ENCODE data around the gene HOXD9. TPM values are rescaled to one million over a fixed set of nuclear protein-coding genes. Genes with fewer than 3 reads are reported as not detected.

Gene HOXD9
- total RNA-seq, 1 experiment from 2014 or later = not detected

DNA sequence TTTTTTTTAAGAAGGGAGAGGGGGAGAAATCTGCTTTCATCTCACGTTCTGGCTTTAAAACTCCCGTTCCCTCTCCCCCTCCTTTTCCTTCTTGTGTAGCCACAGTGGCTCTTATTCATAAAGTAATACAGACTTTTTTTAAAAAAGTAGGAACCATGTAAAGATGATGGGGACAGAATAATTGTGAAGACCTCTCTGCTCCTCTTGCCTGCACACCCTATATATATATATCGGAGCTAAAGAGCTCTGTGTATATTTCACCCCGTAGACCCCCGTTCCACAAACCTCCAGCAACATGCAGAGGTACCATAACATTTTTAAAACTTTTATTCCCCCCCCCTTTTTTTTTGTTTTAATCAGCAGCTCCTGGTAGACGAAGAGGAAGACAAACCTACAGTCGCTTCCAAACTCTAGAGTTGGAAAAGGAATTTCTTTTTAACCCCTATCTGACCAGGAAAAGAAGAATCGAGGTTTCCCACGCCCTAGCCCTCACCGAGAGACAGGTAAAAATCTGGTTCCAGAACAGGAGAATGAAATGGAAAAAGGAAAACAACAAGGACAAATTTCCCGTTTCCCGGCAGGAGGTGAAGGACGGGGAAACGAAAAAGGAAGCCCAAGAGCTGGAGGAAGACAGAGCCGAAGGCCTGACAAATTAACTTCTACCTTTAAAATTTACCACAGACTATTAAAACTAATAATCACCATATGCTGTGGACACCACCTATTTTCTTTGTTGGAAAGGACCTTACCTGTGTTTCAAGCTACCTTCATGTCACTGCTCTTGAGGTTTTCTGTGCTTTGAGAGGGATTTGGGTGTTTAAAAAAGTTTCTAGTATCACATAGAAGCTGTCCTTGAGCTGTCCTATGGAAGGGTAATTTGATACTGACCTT, 8.7 kb downstream of the HOXD9 start:
- TF ChIP-seq, protein P1, sequence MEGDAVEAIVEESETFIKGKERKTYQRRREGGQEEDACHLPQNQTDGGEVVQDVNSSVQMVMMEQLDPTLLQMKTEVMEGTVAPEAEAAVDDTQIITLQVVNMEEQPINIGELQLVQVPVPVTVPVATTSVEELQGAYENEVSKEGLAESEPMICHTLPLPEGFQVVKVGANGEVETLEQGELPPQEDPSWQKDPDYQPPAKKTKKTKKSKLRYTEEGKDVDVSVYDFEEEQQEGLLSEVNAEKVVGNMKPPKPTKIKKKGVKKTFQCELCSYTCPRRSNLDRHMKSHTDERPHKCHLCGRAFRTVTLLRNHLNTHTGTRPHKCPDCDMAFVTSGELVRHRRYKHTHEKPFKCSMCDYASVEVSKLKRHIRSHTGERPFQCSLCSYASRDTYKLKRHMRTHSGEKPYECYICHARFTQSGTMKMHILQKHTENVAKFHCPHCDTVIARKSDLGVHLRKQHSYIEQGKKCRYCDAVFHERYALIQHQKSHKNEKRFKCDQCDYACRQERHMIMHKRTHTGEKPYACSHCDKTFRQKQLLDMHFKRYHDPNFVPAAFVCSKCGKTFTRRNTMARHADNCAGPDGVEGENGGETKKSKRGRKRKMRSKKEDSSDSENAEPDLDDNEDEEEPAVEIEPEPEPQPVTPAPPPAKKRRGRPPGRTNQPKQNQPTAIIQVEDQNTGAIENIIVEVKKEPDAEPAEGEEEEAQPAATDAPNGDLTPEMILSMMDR (conservative IDR thresholded peaks at IDR 0.05) = no peak
- no peak for TF ChIP-seq EZH2 (IDR thresholded peaks at IDR 0.05; ENCODE audit: low read depth)
- peak overlapping the region; percentile 32; the same call in 1 of the 2 replicates for H3K4me3 ChIP-seq
- H2AFZ ChIP-seq = no peak overlapping the region; the same call in 1 of the 2 replicates
- no peaks in the 10 kb centered on the region for H3F3A ChIP-seq (ENCODE audit: insufficient read depth, low read depth)
- POLR2A ChIA-PET (ENCODE audit: unreplicated experiment) = interaction anchor here (0.5 to 0.6 kb wide), 2 partner anchors 485 to 964 kb away, joined by 6 to 8 read pairs; no protein-coding TSS in a partner anchor
- peak overlapping the region; percentile 63 for H3K4me2 ChIP-seq
- H3K9me3 ChIP-seq (ENCODE audit: insufficient read depth, low read depth) = no peaks in the 10 kb centered on the region
- no peak overlapping the region for H3K27ac ChIP-seq
- no peaks in the 10 kb centered on the region for H4K20me1 ChIP-seq (ENCODE audit: insufficient read depth)
- intact Hi-C loops (cut with micrococcal nuclease; ENCODE audit: unreplicated experiment) = no loop called here
- BruUV-seq (replicated peaks) = no TSS peak
- no peak for DNase-seq
- CTCF ChIA-PET = interaction anchor here (0.6 to 1.6 kb wide), 4 partner anchors 504 to 1204 kb away, joined by 3 to 20 read pairs (median 6); no protein-coding TSS in a partner anchor
- H3K36me3 ChIP-seq (ENCODE audit: low read depth) = no peaks in the 10 kb centered on the region
- no peaks in the 10 kb centered on the region for H3K9me2 ChIP-seq (ENCODE audit: insufficient read depth)
- H3K27me3 ChIP-seq (ENCODE audit: insufficient read depth, low read depth) = peaks cover 36% of the 10 kb centered on the region
- no peaks in the 10 kb centered on the region for H3K79me2 ChIP-seq (ENCODE audit: low read depth)
- H3K4me1 ChIP-seq (replicated peaks; ENCODE audit: insufficient read depth) = no peaks in the 10 kb centered on the region

DNA sequence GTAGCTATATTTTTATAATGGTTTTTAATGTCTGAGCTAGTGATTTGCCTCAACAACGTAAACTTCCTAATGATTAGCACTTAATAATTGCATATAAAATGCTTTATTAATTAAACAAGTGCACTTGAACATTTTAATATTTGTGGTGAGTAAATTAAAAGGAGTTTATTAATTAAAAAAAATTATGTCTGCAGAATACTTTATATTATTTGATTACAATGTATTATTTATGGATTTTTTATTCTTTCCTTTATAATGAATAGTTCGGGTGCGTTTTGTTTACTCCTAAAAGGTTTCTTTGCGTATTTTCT, 9.3 kb downstream of the HOXD9 start:
- no peak overlapping the region for H3K4me3 ChIP-seq
- H3K27me3 ChIP-seq (ENCODE audit: insufficient read depth, low read depth) = peaks cover 32% of the 10 kb centered on the region
- H3K4me2 ChIP-seq = no peak overlapping the region
- no peaks in the 10 kb centered on the region for H3K36me3 ChIP-seq (ENCODE audit: low read depth)
- ChIA-PET POLR2A (ENCODE audit: unreplicated experiment) (no interaction called here), CTCF (interaction anchor here (1.6 kb wide), 1 partner anchor 520 kb away, joined by 5 read pairs; no protein-coding TSS in a partner anchor)
- no peak for DNase-seq
- no peaks in the 10 kb centered on the region for H3K79me2 ChIP-seq (ENCODE audit: low read depth)
- no peak overlapping the region for H2AFZ ChIP-seq
- no peak overlapping the region for H3K27ac ChIP-seq
- intact Hi-C loops (cut with micrococcal nuclease; ENCODE audit: unreplicated experiment) = no loop called here
- no TSS peak for BruUV-seq (replicated peaks)
- no peak for TF ChIP-seq EZH2 (IDR thresholded peaks at IDR 0.05; ENCODE audit: low read depth)
- TF ChIP-seq, protein P1 (conservative IDR thresholded peaks at IDR 0.05) = no peak
- no peaks in the 10 kb centered on the region for H3K4me1 ChIP-seq (replicated peaks; ENCODE audit: insufficient read depth)
- H4K20me1 ChIP-seq (ENCODE audit: insufficient read depth) = no peaks in the 10 kb centered on the region
- H3F3A ChIP-seq (ENCODE audit: insufficient read depth, low read depth) = no peaks in the 10 kb centered on the region
- H3K9me3 ChIP-seq (ENCODE audit: insufficient read depth, low read depth) = no peaks in the 10 kb centered on the region
- H3K9me2 ChIP-seq (ENCODE audit: insufficient read depth) = no peaks in the 10 kb centered on the region

DNA sequence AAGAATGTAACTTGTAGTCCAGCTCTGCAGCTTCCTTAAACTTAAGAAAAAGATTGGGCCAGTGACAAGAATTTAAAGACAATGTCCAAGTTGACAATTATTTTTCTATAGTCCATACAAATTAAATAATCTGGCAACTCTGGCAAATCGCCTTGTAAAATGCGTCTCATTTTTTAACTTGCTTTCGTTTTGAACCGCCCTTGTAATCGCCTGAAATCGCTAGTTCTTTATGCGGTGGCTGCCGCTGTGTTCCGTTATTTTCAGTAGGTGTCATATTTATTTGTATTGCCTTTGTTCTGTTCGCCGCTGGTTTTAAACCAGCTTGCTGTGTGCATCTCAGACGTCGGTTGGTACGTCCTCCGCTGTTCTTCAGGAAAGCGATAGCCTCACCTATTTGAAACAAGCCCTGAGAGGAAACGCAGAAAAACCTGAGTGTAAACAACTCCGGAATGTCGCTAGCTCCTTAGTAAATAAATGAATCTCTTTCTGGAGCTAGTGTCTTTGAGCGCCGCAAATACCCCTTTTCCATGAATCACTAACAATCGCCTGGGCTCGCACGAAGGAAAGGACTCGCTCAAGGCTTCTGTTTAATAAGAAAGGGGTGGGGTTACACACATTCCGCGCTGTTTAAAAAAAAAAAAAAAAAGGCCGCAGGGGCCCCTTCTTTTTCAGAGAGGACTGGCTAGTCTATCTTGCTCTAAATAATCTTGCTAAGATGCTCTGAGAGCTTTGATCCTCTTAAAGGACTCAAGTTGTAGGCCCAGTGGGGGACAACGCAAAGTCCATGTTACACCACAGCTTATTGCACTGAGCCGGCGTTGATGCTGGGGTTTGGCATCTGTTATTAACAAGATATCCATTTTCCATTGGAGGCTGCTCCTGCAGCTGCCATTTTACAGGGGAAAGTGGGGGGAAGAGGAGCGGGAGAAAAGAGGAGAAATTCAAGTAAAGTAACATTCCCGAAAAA, 10.0 kb downstream of the HOXD9 start:
- no peak for DNase-seq
- H3K4me3 ChIP-seq = no peak overlapping the region
- H3K4me2 ChIP-seq = no peak overlapping the region
- no peaks in the 10 kb centered on the region for H3K36me3 ChIP-seq (ENCODE audit: low read depth)
- no peaks in the 10 kb centered on the region for H3K4me1 ChIP-seq (replicated peaks; ENCODE audit: insufficient read depth)
- peaks cover 32% of the 10 kb centered on the region for H3K27me3 ChIP-seq (ENCODE audit: insufficient read depth, low read depth)
- no peaks in the 10 kb centered on the region for H3K9me2 ChIP-seq (ENCODE audit: insufficient read depth)
- H3K9me3 ChIP-seq (ENCODE audit: insufficient read depth, low read depth) = no peaks in the 10 kb centered on the region
- POLR2A ChIA-PET (ENCODE audit: unreplicated experiment) = no interaction called here
- BruUV-seq (replicated peaks) = no TSS peak
- no peaks in the 10 kb centered on the region for H4K20me1 ChIP-seq (ENCODE audit: insufficient read depth)
- no peak overlapping the region for H2AFZ ChIP-seq
- no peak overlapping the region for H3K27ac ChIP-seq
- CTCF ChIA-PET = interaction anchor here (1.2 to 1.6 kb wide), 2 partner anchors 322 to 519 kb away, joined by 5 to 9 read pairs; no protein-coding TSS in a partner anchor
- TF ChIP-seq, protein P1 (conservative IDR thresholded peaks at IDR 0.05) = no peak
- TF ChIP-seq EZH2 (IDR thresholded peaks at IDR 0.05; ENCODE audit: low read depth) = no peak
- intact Hi-C loops (cut with micrococcal nuclease; ENCODE audit: unreplicated experiment) = no loop called here
- no peaks in the 10 kb centered on the region for H3K79me2 ChIP-seq (ENCODE audit: low read depth)
- H3F3A ChIP-seq (ENCODE audit: insufficient read depth, low read depth) = no peaks in the 10 kb centered on the region

All from PC-9 (cell line).